Upper lobe of right lung (tissue), 1 donor: ENCODE measurements around the gene PAWR. TPM values are rescaled to one million over a fixed set of nuclear protein-coding genes. Genes with fewer than 3 reads are reported as not detected.
A peak's percentile ranks its signal among the peaks of the same experiment; 100 is the strongest.

ENCODE experiments used
- ATAC-seq: fragments of 200-7000 bp; cut with Tn5 transposase; one replicate; pipeline ENCODE4 v1.9.1; 2020; ENCODE audit warnings: mild to moderate bottlenecking, moderate library complexity
- DNase-seq: peaks from one replicate; pipeline ENCODE4 v3.0.0-alpha.2; 2020
- H3K27ac ChIP-seq: fragments of 200-600 bp; one replicate; pipeline ENCODE4 v1.8.0; 2022
- H3K27me3 ChIP-seq: fragments of 200-600 bp; one replicate; pipeline ENCODE4 v1.8.0; 2022; ENCODE audit warnings: mild to moderate bottlenecking
- H3K36me3 ChIP-seq: fragments of 200-600 bp; one replicate; pipeline ENCODE4 v1.8.0; 2022
- H3K4me1 ChIP-seq: fragments of 200-600 bp; one replicate; pipeline ENCODE4 v1.8.0; 2022
- H3K4me3 ChIP-seq: fragments of 200-600 bp; one replicate; pipeline ENCODE4 v1.8.0; 2022; ENCODE audit warnings: mild to moderate bottlenecking
- H3K9me3 ChIP-seq: fragments of 200-600 bp; one replicate; pipeline ENCODE4 v1.8.0; 2022
- CTCF ChIP-seq: fragments of 200-600 bp; IDR thresholded peaks from one replicate; pipeline ENCODE4 v1.8.0; 2022; ENCODE audit warnings: antibody characterized with exemption
- intact Hi-C: fragments of 100-400 bp; cut with DNase I; formaldehyde crosslinking; loops from one replicate; pipeline ENCODE4 v1.11.0; 2022
- total RNA-seq: library from RNA; stranded (reverse); fragmentation: NEBNext Ultra II Directional; extraction: Animal tissue kit (Norgen Biotek cat#: 25700); gene quantifications from one replicate; pipeline ENCODE4 v1.2.1, GENCODE V29; 2021
- donor health status: DM: no; HTN: yes; CAD: no; lungs with severe emphysema.

The PAWR gene
- total RNA-seq, 1 donor from 2014 or later = 73.5 TPM

DNA sequence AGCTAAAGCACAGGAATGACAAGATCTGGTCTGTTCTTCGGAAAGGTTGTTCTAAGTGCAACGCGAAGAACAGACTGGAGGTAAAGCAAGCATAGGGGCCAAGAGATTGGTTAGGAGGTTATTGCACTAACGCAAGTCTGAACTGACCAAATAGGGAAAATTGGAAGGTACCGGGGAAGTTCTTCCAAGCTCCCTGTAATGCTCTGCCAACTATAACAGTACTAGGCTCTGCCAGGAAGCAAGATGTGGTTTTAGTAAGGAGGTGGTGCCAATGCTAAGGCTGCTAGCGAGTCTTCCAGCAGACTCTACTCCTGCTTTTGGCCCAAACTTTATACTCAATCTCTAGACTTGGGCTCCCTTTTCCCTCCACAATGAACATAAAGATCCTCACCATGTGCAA lies 138.6 kb downstream of the PAWR start:
- no peaks in the 10 kb centered on the region for H3K9me3 ChIP-seq
- H3K4me3 ChIP-seq = no peak overlapping the region
- intact Hi-C loops = no loop called here
- H3K4me1 ChIP-seq = peaks cover 40% of the 10 kb centered on the region
- H3K36me3 ChIP-seq = no peaks in the 10 kb centered on the region
- ATAC-seq = no peak
- no peak overlapping the region for H3K27ac ChIP-seq
- DNase-seq = no peak
- no peak for TF ChIP-seq CTCF
- H3K27me3 ChIP-seq = no peaks in the 10 kb centered on the region

DNA sequence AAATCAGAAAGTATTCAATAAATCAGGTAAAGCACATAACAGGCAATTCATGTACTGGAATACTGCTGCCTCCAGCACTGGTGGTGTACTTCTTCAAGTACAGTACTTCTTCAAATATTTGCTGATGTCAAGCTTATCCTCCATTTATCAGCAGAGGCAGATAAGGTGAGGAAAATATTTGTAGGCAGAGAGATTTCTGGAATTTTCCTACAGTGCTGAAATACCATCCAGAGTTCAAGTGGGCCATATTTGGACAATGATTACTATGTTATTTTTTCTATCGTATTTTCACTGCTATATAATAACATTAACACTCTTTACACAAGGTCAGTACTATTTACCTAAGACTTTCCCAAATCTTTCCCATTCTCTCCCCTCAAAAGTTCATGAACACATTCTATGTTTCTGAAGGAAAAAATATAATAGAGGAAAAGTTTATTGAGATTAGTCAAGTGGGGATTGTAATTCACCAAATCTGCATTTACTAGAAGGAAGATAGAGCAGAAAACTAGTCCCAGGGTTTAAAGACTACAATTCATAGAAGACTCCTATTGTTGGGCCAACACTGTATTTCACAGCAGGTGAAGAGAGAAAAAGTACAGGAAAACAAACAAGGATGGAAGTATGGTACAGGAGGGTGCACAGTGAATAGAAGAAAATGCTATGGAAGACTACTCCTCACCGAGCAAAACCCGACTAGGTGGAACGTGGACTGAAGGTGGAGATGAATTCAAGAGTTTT lies 141.1 kb downstream of the PAWR start:
- Histone ChIP-seq H3K27me3 (no peaks in the 10 kb centered on the region), H3K9me3 (no peaks in the 10 kb centered on the region), H3K27ac (no peak overlapping the region), H3K4me1 (peaks cover 24% of the 10 kb centered on the region), H3K4me3 (no peak overlapping the region), H3K36me3 (no peaks in the 10 kb centered on the region)
- no peak for TF ChIP-seq CTCF
- ATAC-seq = peak; percentile 40
- intact Hi-C loops = no loop called here
- DNase-seq = no peak

GRCh38 chr12:79548610-79548924 lies 142.2 kb downstream of the PAWR start:
- Histone ChIP-seq H3K9me3 (no peaks in the 10 kb centered on the region), H3K27ac (peak overlapping the region; percentile 44), H3K4me1 (peaks cover 23% of the 10 kb centered on the region), H3K36me3 (no peaks in the 10 kb centered on the region), H3K4me3 (no peak overlapping the region), H3K27me3 (no peaks in the 10 kb centered on the region)
- no peak for TF ChIP-seq CTCF
- DNase-seq (no peak), ATAC-seq (no peak)
- intact Hi-C loops = no loop called here

GRCh38 chr12:79547735-79548609 lies 142.8 kb downstream of the PAWR start:
- TF ChIP-seq CTCF = peak; percentile 76
- intact Hi-C loops = no loop called here
- H3K27me3 ChIP-seq = no peaks in the 10 kb centered on the region
- H3K9me3 ChIP-seq = no peaks in the 10 kb centered on the region
- peak overlapping the region; percentile 53 for H3K27ac ChIP-seq
- peaks cover 23% of the 10 kb centered on the region for H3K4me1 ChIP-seq
- no peak overlapping the region for H3K4me3 ChIP-seq
- ATAC-seq = peak; percentile 77
- DNase-seq = no peak
- no peaks in the 10 kb centered on the region for H3K36me3 ChIP-seq

DNA sequence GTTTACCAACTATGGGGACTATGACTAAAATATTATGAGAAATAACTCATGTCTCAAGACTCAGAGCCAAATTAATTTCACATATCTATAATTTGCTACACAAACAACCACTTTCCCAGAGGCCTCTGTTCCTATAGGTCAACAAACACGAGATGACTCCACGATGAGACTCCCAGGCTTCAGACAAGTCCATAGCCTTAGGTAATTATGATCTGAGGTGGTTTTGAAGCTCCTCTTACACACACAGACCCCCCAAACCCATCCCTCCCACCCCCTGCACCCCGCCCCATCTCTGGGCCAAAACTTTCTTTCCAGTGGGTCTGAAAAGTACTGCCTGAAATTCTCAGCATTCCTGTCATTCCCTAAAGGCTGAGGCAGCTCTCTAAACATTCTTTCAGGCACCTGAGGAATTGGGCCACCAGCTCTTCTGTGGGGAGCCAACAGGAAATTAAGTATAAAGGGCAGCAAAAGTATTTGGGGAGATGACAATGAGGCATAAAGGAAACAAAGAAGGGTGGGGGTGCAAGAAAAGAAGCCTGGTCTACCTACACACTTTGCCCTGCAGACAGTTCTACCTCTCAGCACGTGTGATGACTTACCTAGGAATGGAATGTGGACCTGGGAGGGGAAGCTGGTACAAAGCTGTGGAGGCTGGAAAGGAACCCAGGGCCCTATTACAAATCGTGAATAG lies 143.6 kb downstream of the PAWR start:
- Histone ChIP-seq H3K4me1 (peaks cover 23% of the 10 kb centered on the region), H3K4me3 (no peak overlapping the region), H3K27ac (peak overlapping the region; percentile 53), H3K9me3 (no peaks in the 10 kb centered on the region), H3K36me3 (no peaks in the 10 kb centered on the region), H3K27me3 (no peaks in the 10 kb centered on the region)
- TF ChIP-seq CTCF = no peak
- intact Hi-C loops = no loop called here
- DNase-seq (no peak), ATAC-seq (peak; percentile 94)
